Measurements from ENCODE around the gene MLLT3.

The MLLT3 gene

DNA sequence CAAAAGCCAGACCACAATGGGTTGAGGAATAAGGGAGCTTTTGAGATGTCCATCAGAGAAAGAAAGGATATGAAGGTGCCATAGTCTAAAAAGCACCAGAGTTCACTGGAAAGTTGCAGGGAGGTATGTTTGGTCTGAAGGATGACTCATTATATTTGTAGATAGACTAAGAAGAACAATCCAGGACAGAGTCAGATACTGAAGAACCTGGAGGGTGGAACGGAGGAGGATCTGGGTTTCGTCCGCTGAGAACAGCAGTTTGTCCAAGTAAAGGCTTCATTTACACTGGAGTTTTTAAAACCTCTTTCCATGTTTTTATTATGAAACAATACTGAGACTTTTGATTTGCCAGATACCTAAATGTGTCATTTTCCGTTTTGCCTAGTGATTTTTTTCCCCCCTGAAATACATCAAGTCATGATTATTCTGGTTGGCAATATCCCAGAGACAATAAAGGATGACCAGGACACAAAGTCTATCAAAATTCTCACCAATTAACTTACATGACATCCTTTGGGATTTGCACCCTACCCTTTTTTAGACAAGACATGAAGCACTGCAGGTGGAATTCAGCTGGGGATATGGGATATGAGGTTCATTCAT lies 219.9 kb downstream of the MLLT3 start:
- no peak for DNase-seq
- TF ChIP-seq GATA1 (IDR thresholded peaks at IDR 0.05; ENCODE audit: low read depth, low read length) (no peak), POLR2A (IDR thresholded peaks at IDR 0.05; ENCODE audit: low read length) (no peak)

DNA sequence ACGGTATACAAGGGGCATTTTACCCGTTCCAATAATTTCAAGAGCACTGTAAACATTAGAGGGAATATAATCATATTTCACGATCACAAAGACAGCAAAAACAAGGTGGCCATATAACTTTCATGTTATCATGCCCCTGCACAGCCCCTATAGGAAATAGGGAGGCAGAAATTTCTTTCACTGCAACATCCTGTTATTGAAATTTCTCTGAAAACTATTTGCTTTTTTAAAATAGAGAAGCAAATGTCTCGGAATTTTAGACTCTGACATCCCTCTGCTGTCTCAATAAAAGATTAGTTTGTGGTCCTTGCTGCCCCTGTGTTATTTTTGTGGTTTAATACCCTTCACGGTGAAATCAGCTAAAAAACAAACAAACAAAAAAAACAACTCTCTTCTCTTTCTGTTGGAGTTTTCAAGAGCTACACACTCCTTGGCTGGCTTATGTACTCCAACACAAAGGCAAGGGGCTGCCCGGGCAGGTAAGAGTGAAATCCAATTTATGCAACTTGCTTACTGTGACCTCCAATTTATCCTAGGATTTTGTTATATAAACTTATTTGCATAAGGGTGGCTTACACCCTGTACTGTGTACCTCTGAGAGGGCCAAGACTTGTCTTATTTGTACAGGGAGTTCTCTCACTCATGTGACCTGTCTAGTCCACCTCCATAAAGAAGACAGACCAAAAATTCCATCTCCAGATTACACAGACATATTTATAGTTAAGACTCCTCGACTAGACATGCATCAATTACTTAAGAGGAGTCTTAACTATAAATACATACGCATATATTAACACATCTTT lies 223.6 kb downstream of the MLLT3 start:
- peak; percentile 34 to 58 for DNase-seq
- TF ChIP-seq GATA1 (IDR thresholded peaks at IDR 0.05; ENCODE audit: low read depth, low read length) (no peak), POLR2A (IDR thresholded peaks at IDR 0.05; ENCODE audit: low read length) (no peak)

DNA sequence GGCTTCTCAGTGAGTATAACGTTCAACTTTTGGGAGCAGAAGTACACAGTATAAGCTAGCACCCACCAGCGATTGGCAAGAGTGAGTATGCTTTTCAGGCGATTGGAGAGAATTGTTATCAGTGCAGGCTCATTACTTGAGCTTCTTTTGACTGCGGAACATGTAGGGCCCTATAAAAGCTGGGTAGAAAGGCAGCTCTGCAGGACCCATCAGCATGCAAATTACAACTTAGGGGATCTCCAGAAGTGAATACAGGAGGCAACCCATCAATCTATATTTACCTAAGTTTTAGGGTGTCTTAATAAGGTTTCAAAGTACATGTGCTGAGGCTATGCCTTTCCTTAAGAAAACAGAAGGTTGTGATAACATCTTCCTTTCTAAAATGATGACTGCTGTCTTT lies 225.0 kb downstream of the MLLT3 start:
- DNase-seq = peak in 1 of 2 experiments; percentile 12
- TF ChIP-seq POLR2A (IDR thresholded peaks at IDR 0.05; ENCODE audit: low read length) (no peak), GATA1 (IDR thresholded peaks at IDR 0.05; ENCODE audit: low read depth, low read length) (no peak)

DNA sequence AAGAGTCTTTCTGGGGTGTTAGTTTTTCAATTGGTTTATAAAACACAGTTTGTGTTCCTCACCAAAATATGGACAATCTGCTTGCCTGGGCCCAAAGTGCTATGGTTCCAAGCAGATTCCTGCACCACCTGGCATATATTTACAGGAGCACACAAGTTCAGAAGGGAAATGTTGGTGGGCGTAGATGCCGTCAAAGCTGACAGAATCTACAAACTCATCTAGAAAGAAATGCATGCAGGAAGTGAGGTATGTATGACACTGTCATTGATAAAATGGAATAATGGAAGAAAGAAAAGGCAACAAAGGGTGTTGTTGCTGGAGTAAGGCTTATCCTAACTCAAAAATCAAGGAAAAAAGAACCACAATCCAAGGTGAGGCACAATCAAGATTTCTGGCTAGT lies 225.8 kb downstream of the MLLT3 start:
- DNase-seq = no peak
- TF ChIP-seq POLR2A (IDR thresholded peaks at IDR 0.05; ENCODE audit: low read length) (no peak), GATA1 (IDR thresholded peaks at IDR 0.05; ENCODE audit: low read depth, low read length) (no peak)

DNA sequence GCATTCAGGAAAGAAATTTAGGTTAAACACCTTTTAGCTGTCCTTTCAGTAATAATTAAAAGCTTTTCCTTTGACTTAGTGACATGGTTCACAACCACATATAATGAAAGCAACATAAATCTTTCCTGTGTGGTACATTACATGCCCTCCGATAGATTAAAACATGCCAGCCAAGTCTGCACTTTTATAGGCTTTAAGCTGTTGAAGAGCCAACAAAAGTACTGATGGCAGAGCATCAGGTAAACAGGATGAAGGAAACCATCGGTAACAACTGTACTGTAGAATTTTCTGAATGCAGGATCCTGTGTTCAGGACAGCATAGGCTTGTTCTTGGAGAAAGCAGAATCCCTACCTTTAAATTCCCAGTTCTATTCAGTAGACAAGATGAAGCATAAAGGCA lies 226.6 kb downstream of the MLLT3 start:
- no peak for DNase-seq
- TF ChIP-seq POLR2A (IDR thresholded peaks at IDR 0.05; ENCODE audit: low read length) (no peak), GATA1 (IDR thresholded peaks at IDR 0.05; ENCODE audit: low read depth, low read length) (no peak)

DNA sequence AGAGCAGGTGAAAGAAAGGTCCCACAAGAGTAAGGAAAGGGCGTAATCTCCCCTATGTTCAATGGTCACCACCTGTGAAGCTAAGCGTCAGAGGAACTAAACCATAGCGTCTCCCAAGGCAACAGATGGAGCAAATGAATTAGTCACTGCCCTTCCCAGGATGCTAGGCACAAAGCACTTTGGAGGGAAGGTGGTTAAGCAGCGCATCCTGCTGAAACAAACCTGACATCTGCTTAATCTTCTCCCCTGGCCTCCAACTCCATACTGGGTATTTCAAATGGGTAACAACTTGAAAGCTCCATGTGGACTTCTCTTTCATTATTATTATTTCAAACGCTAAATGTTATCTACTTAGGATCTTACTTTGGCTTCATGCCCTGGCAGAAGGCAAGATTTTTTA lies 227.3 kb downstream of the MLLT3 start:
- DNase-seq = no peak
- no peak for TF ChIP-seq POLR2A (IDR thresholded peaks at IDR 0.05; ENCODE audit: low read length)
- TF ChIP-seq GATA1 (IDR thresholded peaks at IDR 0.05; ENCODE audit: low read depth, low read length) = no peak

DNA sequence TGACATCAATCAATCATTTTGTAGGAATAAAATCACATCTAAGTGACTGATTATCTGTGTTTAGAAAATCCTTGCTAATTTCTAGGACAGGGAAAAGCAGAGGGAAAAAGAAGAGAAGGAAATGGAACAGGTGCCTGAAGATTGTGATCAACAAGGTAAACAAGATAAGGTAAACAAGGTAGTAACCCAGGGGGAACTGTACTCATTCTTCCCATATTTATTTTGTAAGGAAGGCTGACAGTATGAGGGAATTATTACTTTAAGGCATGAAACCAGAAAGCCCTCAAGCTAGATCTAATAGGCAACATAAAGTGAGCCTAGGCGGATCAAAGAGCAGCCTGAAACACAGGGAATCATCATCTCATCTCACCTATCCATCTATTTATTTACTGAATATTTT lies 231.1 kb downstream of the MLLT3 start:
- no peak for DNase-seq
- TF ChIP-seq GATA1 (IDR thresholded peaks at IDR 0.05; ENCODE audit: low read depth, low read length) (no peak), POLR2A (IDR thresholded peaks at IDR 0.05; ENCODE audit: low read length) (no peak)

DNA sequence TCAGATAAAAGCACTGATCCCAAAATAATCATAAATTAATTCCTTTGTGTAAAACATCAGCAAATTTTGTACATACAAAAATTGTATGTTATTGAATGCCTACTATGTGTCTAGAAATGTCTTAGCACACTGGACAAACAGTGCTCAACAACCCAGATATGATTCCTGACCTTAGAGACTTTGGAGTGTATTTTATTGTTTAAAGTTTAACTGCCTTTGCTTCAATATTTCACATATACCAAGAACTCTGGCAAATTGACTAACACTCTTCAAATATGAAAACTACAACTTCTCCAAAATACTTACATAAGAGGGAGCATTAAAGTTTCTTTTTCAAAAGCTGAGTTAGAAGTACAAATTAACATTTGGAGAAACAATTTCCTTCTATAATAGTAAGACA lies 231.9 kb downstream of the MLLT3 start:
- no peak for DNase-seq
- TF ChIP-seq POLR2A (IDR thresholded peaks at IDR 0.05; ENCODE audit: low read length) (no peak), GATA1 (IDR thresholded peaks at IDR 0.05; ENCODE audit: low read depth, low read length) (no peak)

DNA sequence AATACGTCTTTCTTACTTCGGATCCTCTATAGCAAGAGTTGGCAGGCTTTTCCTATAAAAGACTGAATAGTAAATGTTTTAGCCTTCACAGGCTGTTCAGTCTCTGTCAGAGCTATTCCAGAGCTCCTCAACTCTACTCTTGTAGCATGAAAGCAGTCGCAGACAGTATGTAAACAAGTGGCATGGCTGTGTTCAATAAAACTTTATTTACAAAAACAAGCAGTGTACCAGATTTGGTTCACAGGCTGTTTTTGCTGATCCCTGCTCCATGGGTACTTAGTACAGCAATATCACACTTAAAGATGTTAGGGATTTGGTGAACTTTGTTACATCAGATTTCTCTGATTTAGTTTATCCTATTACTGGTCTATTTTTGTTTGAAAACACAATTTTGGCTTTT lies 235.2 kb downstream of the MLLT3 start:
- no peak for TF ChIP-seq POLR2A (IDR thresholded peaks at IDR 0.05; ENCODE audit: low read length)
- no peak for TF ChIP-seq GATA1 (IDR thresholded peaks at IDR 0.05; ENCODE audit: low read depth, low read length)
- DNase-seq = no peak

DNA sequence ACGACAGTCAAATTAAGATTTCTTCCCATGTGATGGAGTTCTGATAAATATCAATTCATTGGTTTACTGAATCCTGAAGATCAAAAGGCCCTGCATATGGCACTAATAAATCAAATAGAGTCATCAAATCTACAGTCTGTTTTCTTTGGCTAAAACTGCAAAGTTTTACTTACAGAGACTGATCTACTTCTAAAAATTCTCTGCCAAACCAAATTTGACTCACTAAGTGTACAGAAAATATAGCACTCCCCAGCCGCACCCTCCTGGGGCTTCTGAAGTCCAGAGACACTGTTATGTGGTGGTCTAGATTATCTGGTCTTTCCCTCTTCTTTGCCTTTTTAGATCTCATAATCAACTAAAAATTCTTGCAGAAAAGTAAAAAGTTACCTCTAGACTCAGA lies 237.7 kb downstream of the MLLT3 start:
- TF ChIP-seq POLR2A (IDR thresholded peaks at IDR 0.05; ENCODE audit: low read length) = no peak
- TF ChIP-seq GATA1 (IDR thresholded peaks at IDR 0.05; ENCODE audit: low read depth, low read length) = no peak

DNA sequence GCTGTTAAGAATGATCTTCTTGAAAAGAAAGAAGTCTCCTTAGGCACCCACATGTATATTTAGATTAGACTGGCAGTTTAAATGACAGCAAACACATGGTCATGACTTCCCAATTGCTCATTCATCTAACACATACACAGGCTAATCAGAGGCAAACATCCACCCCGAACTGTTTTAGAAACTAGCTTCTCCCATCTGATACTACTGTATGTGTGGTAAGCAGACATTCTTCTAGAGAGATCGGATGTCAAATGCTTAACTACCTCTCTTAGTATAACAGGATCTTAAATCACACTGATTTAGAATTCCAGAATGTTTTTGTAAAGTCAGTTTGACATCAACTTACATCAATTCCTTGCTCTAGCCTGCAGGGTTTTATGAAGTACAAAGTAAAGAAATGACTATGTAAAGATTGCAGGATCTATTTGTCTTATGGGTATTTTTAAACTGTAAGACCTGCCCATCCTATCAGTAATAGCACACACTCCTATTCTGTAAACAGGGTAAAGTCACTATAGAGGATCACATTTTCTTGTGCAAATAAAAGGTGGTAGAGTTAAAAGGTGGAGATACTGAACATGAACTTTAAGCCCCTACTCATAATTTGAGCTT lies 239.7 kb downstream of the MLLT3 start:
- peak; percentile 88 to 96 for DNase-seq
- TF ChIP-seq POLR2A (IDR thresholded peaks at IDR 0.05; ENCODE audit: low read length) (peak; percentile 84), GATA1 (IDR thresholded peaks at IDR 0.05; ENCODE audit: low read depth, low read length) (no peak)

More for the DNA sequence above, 237.7 kb downstream of the MLLT3 start:
- no peak for DNase-seq

DNA sequence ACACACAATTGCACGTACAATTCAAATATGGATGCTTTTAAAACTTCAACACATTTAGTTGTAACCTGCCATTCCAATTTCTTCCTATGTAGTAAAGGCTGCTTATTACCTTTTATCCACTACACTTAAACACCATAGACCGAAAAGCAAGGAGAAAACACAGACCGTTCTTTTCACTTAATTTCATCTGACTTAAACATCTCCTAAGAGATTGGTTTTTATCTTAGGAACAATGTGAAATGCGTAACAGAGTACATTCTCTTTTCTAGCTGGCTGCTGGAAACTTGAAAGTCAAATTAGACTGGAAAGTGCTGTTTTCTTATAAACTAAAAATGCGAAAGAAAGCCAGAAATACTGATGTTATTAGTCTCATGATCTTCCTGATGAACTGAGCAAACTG lies 241.8 kb downstream of the MLLT3 start:
- peak; percentile 40 to 55 for DNase-seq
- TF ChIP-seq POLR2A (IDR thresholded peaks at IDR 0.05; ENCODE audit: low read length) = no peak
- no peak for TF ChIP-seq GATA1 (IDR thresholded peaks at IDR 0.05; ENCODE audit: low read depth, low read length)

DNA sequence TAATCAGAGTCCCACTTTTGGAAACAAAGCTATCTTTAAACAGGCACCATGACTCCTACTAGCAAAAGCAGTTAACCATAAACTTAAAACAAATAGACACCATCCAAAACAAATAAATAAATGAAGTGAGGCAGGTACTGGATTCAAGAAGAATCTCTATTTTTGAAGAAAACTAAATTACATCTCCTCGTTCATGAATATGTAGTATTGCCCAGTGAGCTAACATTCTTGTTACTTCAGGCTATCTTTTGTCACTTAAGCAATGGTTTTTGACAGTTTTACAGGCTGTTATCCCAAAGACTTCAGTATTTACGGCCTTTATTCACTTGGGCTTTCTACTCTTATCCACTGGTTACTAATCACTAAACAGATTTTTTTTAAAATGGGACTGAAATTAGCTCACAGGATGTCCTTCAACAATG lies 242.5 kb downstream of the MLLT3 start:
- peak; percentile 31 to 59 for DNase-seq
- no peak for TF ChIP-seq POLR2A (IDR thresholded peaks at IDR 0.05; ENCODE audit: low read length)
- no peak for TF ChIP-seq GATA1 (IDR thresholded peaks at IDR 0.05; ENCODE audit: low read depth, low read length)

DNA sequence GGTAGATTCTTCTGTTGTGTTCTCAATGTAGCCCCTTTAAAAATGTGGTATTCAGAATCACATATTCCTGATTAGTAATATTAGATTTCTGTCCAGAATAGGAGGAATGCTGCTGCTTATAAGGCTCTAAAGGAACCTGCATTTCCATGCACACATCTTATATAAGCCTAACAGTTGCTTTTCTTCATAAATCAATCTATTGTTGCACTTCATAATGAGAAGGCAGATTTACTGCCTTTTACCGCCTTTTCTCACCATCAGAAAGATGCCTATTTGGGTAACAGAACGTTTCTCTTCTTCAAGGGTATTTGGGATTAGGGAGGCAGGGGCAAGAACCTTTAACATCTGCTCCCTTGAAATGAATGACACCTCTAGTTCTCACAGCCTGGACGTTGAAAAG lies 243.4 kb downstream of the MLLT3 start:
- peak; percentile 18 to 36 for DNase-seq
- TF ChIP-seq GATA1 (IDR thresholded peaks at IDR 0.05; ENCODE audit: low read depth, low read length) (no peak), POLR2A (IDR thresholded peaks at IDR 0.05; ENCODE audit: low read length) (no peak)

Measured in erythroblast (primary cell).